Progenitor cell of endocrine pancreas (in vitro differentiated cells): ENCODE measurements around the gene USP8. TPM values are rescaled to one million over a fixed set of nuclear protein-coding genes. Genes with fewer than 3 reads are reported as not detected.

Experiments
- DNase-seq: peaks from one replicate; pipeline ENCODE4 v3.0.0; 2021; ENCODE audit warnings: low spot score; ENCODE audit not compliant: unreplicated experiment
- H3K27ac Mint-ChIP-seq: 2 replicates; pipeline ENCODE4 v1.8.0; 2021; ENCODE audit warnings: mild to moderate bottlenecking, moderate library complexity, mixed read lengths
- H3K27me3 Mint-ChIP-seq: 2 replicates; pipeline ENCODE4 v1.8.0; 2021; ENCODE audit warnings: mixed read lengths
- H3K36me3 Mint-ChIP-seq: 2 replicates; pipeline ENCODE4 v1.8.0; 2022; ENCODE audit warnings: mixed read lengths; ENCODE audit not compliant: insufficient read depth
- H3K4me1 Mint-ChIP-seq: 2 replicates; pipeline ENCODE4 v1.8.0; 2021; ENCODE audit warnings: low read depth, mixed read lengths
- H3K4me3 Mint-ChIP-seq: 2 replicates; pipeline ENCODE4 v1.8.0; 2021; ENCODE audit warnings: low read depth, mild to moderate bottlenecking, moderate library complexity, mixed read lengths
- H3K9me3 Mint-ChIP-seq: 2 replicates; pipeline ENCODE4 v1.8.0; 2021; ENCODE audit warnings: low read depth, mixed read lengths
- CTCF ChIP-seq: fragments of 200-600 bp; sonication (generic); IDR thresholded peaks from one replicate; pipeline ENCODE4 v1.5.0; 2021; ENCODE audit warnings: antibody characterized with exemption, mild to moderate bottlenecking; ENCODE audit not compliant: unreplicated experiment
- total RNA-seq: library from RNA; stranded (reverse); gene quantifications from 2 replicates; pipeline ENCODE4 v1.2.1, GENCODE V29; 2021

Gene USP8
- total RNA-seq, 1 donor from 2014 or later: 57.5 TPM

- DNase-seq: no peak
- no peak overlapping the region for H3K4me3 Mint-ChIP-seq
- H3K27ac Mint-ChIP-seq: no peak overlapping the region
- no peaks in the 10 kb centered on the region for H3K9me3 Mint-ChIP-seq
- TF ChIP-seq CTCF: no peak
- no peaks in the 10 kb centered on the region for H3K27me3 Mint-ChIP-seq
- H3K4me1 Mint-ChIP-seq: peaks cover 3% of the 10 kb centered on the region
- H3K36me3 Mint-ChIP-seq: no peaks in the 10 kb centered on the region
These were observed 119.4 kb downstream of the USP8 start for GRCh38 chr15:50543556-50543955.

- peaks cover 3% of the 10 kb centered on the region for H3K4me1 Mint-ChIP-seq
- no peak overlapping the region for H3K4me3 Mint-ChIP-seq
- H3K9me3 Mint-ChIP-seq: no peaks in the 10 kb centered on the region
- DNase-seq: no peak
- no peaks in the 10 kb centered on the region for H3K27me3 Mint-ChIP-seq
- TF ChIP-seq CTCF: no peak
- H3K36me3 Mint-ChIP-seq: no peaks in the 10 kb centered on the region
- H3K27ac Mint-ChIP-seq: no peak overlapping the region
These were observed 120.2 kb downstream of the USP8 start for GRCh38 chr15:50544368-50544767.

- no peak for DNase-seq
- H3K36me3 Mint-ChIP-seq: no peaks in the 10 kb centered on the region
- H3K4me1 Mint-ChIP-seq: peaks cover 3% of the 10 kb centered on the region
- no peaks in the 10 kb centered on the region for H3K9me3 Mint-ChIP-seq
- H3K27ac Mint-ChIP-seq: no peak within 1 kb of the TSS
- no peaks in the 10 kb centered on the region for H3K27me3 Mint-ChIP-seq
- TF ChIP-seq CTCF: no peak
- H3K4me3 Mint-ChIP-seq: no peak within 1 kb of the TSS
These were observed 122.4 kb downstream of the USP8 start, which contains the start of gene USP50 for GRCh38 chr15:50546566-50546965. TSS of gene USP50 (minus strand) at chr15:50546666. CDS start at chr15:50546525, 141 bp downstream.

- H3K4me1 Mint-ChIP-seq: peaks cover 3% of the 10 kb centered on the region
- H3K9me3 Mint-ChIP-seq: no peaks in the 10 kb centered on the region
- no peaks in the 10 kb centered on the region for H3K36me3 Mint-ChIP-seq
These were observed 125.1 kb downstream of the USP8 start for GRCh38 chr15:50549326-50549725.

GRCh38 chr15:50552238-50552637, 128.0 kb downstream of the USP8 start:
- no peaks in the 10 kb centered on the region for H3K9me3 Mint-ChIP-seq
- no peaks in the 10 kb centered on the region for H3K27me3 Mint-ChIP-seq
- H3K4me1 Mint-ChIP-seq: no peaks in the 10 kb centered on the region
- TF ChIP-seq CTCF: no peak
- H3K36me3 Mint-ChIP-seq: peaks cover 5% of the 10 kb centered on the region
- DNase-seq: no peak
- H3K27ac Mint-ChIP-seq: no peak overlapping the region
- H3K4me3 Mint-ChIP-seq: no peak overlapping the region

More at GRCh38 chr15:50549326-50549725, 125.1 kb downstream of the USP8 start:
- no peak overlapping the region for H3K27ac Mint-ChIP-seq
- no peak for DNase-seq
- no peaks in the 10 kb centered on the region for H3K27me3 Mint-ChIP-seq
- no peak for TF ChIP-seq CTCF
- no peak overlapping the region for H3K4me3 Mint-ChIP-seq
